Measurements from ENCODE around the gene TIGD1.
A peak's percentile ranks its signal among the peaks of the same experiment; 100 is the strongest.

GRCh38 chr2:232537079-232537478, 13.3 kb downstream of the TIGD1 start:
- TF ChIP-seq CTCF (IDR thresholded peaks at IDR 0.05): peak; percentile 33; the same call in 1 of the 2 replicates
- no peak for TF ChIP-seq EP300 (IDR thresholded peaks at IDR 0.05; ENCODE audit: borderline replicate concordance in 1 of 2, low read depth in 1 of 2, low read length in 1 of 2)
- TF ChIP-seq, protein P1, sequence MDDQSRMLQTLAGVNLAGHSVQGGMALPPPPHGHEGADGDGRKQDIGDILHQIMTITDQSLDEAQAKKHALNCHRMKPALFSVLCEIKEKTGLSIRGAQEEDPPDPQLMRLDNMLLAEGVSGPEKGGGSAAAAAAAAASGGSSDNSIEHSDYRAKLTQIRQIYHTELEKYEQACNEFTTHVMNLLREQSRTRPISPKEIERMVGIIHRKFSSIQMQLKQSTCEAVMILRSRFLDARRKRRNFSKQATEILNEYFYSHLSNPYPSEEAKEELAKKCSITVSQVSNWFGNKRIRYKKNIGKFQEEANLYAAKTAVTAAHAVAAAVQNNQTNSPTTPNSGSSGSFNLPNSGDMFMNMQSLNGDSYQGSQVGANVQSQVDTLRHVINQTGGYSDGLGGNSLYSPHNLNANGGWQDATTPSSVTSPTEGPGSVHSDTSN (IDR thresholded peaks at IDR 0.05): no peak
- no peak for TF ChIP-seq EZH2phosphoT487 (IDR thresholded peaks at IDR 0.05; ENCODE audit: borderline replicate concordance, low read depth)
- no peak for TF ChIP-seq RAD21 (IDR thresholded peaks at IDR 0.05; ENCODE audit: low read length)
- TF ChIP-seq, protein P2, sequence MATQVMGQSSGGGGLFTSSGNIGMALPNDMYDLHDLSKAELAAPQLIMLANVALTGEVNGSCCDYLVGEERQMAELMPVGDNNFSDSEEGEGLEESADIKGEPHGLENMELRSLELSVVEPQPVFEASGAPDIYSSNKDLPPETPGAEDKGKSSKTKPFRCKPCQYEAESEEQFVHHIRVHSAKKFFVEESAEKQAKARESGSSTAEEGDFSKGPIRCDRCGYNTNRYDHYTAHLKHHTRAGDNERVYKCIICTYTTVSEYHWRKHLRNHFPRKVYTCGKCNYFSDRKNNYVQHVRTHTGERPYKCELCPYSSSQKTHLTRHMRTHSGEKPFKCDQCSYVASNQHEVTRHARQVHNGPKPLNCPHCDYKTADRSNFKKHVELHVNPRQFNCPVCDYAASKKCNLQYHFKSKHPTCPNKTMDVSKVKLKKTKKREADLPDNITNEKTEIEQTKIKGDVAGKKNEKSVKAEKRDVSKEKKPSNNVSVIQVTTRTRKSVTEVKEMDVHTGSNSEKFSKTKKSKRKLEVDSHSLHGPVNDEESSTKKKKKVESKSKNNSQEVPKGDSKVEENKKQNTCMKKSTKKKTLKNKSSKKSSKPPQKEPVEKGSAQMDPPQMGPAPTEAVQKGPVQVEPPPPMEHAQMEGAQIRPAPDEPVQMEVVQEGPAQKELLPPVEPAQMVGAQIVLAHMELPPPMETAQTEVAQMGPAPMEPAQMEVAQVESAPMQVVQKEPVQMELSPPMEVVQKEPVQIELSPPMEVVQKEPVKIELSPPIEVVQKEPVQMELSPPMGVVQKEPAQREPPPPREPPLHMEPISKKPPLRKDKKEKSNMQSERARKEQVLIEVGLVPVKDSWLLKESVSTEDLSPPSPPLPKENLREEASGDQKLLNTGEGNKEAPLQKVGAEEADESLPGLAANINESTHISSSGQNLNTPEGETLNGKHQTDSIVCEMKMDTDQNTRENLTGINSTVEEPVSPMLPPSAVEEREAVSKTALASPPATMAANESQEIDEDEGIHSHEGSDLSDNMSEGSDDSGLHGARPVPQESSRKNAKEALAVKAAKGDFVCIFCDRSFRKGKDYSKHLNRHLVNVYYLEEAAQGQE (IDR thresholded peaks at IDR 0.05; ENCODE audit: low read depth, low read length): no peak
- TF ChIP-seq CHD2 (IDR thresholded peaks at IDR 0.05; ENCODE audit: low read length, partially characterized antibody): no peak
